Colonic mucosa (tissue), 4 donors: ENCODE measurements around the gene SCN3B. TPM values are rescaled to one million over a fixed set of nuclear protein-coding genes. Genes with fewer than 3 reads are reported as not detected.

Source experiments
- DNase-seq: peaks from one replicate; pipeline ENCODE4 v3.0.0-alpha.2; 2020
- H3K27ac ChIP-seq: fragments of 200-600 bp; one replicate; pipeline ENCODE4 v1.8.0; 2021
- H3K27me3 ChIP-seq: fragments of 200-600 bp; one replicate; pipeline ENCODE4 v1.8.0; 2021
- H3K36me3 ChIP-seq: fragments of 200-600 bp; one replicate; pipeline ENCODE4 v1.8.0; 2021
- H3K4me1 ChIP-seq: fragments of 200-600 bp; one replicate; pipeline ENCODE4 v1.8.0; 2021; ENCODE audit warnings: mild to moderate bottlenecking
- H3K4me3 ChIP-seq: fragments of 200-600 bp; one replicate; pipeline ENCODE4 v1.8.0; 2021
- H3K9ac ChIP-seq, 2 donors: one replicate each; pipeline ENCODE4 v1.7.0; 2013; ENCODE audit warnings: control low read depth in 2 of 2, low read depth in 2 of 2, low read length in 2 of 2
- H3K9me3 ChIP-seq: fragments of 200-600 bp; one replicate; pipeline ENCODE4 v1.8.0; 2021
- intact Hi-C: fragments of 100-400 bp; cut with DNase I; formaldehyde crosslinking; loops from one replicate; pipeline ENCODE4 v1.14.1; 2022
- total RNA-seq, 2 donors: library from RNA; stranded (reverse); fragmentation: NEBNext Ultra II Directional in 1 of 2; extraction: Animal tissue kit (Norgen Biotek cat#: 25700) in 1 of 2; gene quantifications; one replicate each; pipeline ENCODE4 v1.2.1, GENCODE V29; 2021
- TF ChIP-seq, protein P1 (sequence below): fragments of 200-600 bp; IDR thresholded peaks from one replicate; pipeline ENCODE4 v1.8.0; 2022; ENCODE audit warnings: antibody characterized with exemption, mild to moderate bottlenecking
- donor health status: healthy.
- donor health status: DM: no; HTN: no; CAD: no.
- donor health status: DM: no; HTN: no; CAD: no.

SCN3B gene
- total RNA-seq, 2 donors from 2014 or later, result 0.30 to 1.2 TPM

DNA sequence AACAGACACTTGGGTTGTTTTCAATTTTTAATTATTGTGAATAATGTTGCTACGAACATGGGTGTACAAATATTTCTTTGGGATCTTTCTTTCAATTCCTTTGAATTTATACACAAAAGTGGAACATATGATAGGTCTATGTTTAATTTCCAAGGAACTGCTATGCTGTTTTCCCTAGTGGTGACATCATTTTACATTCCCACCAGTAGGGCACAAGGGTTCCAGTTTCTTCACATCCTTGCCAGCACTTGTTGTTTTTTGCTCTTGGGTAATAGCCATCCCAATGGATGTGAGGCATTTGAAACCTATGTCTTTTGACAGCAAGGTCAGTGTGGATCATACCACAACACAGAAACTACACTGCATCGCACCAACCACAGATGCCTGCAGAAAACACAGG, 41.8 kb upstream of the SCN3B start:
- intact Hi-C loops, result no loop called here
- Histone ChIP-seq H3K4me1 (no peaks in the 10 kb centered on the region), H3K4me3 (no peak overlapping the region), H3K9me3 (no peaks in the 10 kb centered on the region), H3K27ac (no peak overlapping the region), H3K27me3 (no peaks in the 10 kb centered on the region), H3K9ac (no peak overlapping the region), H3K36me3 (no peaks in the 10 kb centered on the region)
- no peak for DNase-seq
- TF ChIP-seq, protein P1, sequence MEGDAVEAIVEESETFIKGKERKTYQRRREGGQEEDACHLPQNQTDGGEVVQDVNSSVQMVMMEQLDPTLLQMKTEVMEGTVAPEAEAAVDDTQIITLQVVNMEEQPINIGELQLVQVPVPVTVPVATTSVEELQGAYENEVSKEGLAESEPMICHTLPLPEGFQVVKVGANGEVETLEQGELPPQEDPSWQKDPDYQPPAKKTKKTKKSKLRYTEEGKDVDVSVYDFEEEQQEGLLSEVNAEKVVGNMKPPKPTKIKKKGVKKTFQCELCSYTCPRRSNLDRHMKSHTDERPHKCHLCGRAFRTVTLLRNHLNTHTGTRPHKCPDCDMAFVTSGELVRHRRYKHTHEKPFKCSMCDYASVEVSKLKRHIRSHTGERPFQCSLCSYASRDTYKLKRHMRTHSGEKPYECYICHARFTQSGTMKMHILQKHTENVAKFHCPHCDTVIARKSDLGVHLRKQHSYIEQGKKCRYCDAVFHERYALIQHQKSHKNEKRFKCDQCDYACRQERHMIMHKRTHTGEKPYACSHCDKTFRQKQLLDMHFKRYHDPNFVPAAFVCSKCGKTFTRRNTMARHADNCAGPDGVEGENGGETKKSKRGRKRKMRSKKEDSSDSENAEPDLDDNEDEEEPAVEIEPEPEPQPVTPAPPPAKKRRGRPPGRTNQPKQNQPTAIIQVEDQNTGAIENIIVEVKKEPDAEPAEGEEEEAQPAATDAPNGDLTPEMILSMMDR, result no peak

DNA sequence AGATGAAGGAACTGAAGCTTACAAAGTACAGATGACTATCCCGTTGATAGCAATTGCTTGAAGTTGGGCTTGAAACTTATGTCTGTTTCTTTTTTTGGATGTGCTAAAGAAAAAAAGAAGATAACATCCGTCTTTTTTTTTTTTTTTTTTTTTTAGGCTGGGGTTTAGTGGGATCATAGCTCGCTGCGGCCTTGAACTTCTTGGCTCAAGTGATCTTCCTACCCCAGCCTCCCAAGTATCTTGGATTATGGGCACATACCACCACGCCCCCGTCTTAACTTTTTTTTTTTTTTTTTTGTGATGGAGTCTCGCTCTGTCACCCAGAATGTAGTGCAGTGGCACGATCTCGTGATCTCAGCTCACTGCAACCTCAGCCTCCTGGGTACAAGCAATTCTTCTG, 40.8 kb upstream of the SCN3B start:
- DNase-seq, result no peak
- Histone ChIP-seq H3K9me3 (no peaks in the 10 kb centered on the region), H3K9ac (no peak overlapping the region), H3K36me3 (no peaks in the 10 kb centered on the region), H3K4me3 (no peak overlapping the region), H3K27me3 (no peaks in the 10 kb centered on the region), H3K4me1 (no peaks in the 10 kb centered on the region), H3K27ac (no peak overlapping the region)
- TF ChIP-seq, protein P1, result no peak
- intact Hi-C loops, result no loop called here

DNA sequence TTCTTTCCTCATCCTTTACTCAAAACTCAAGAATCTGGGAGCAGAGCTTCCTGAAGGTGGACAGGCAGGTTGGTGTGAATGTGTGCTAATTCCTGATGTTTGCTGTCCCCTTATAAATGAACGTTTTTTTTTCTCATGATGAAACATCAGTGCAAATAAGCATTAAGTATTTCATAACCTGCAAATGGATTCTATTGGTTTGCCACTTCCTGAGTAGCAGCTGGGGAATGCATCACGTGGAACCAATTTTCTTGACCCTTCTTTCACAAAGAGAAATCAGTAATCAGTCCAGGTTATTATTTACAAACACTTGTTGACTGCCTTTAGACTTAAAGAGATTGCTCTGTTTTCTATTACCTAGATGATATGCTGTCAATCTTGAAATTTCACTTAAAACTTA, 40.1 kb upstream of the SCN3B start:
- no peak for DNase-seq
- Histone ChIP-seq H3K36me3 (no peaks in the 10 kb centered on the region), H3K4me3 (no peak overlapping the region), H3K9me3 (no peaks in the 10 kb centered on the region), H3K9ac (no peak overlapping the region), H3K4me1 (no peaks in the 10 kb centered on the region), H3K27me3 (no peaks in the 10 kb centered on the region), H3K27ac (no peak overlapping the region)
- TF ChIP-seq, protein P1, result no peak
- intact Hi-C loops, result no loop called here

DNA sequence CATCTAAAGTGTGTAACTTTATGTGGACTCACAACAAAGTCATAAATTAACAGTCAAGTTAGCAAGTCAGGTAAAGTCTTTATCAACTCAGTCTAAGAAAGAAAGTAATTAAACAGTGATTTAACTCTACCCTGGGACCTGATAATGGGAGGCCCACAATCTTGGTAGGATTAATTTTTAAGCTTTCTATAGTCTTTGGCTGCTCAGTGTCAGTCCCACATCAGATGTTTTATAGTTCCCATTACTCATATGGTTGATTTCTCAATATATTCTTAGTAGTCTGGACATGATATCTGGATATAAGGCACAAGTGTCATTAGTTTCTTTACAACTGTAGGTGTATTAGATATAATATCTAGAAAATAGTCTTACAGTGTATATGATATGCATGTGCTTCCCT, 38.5 kb upstream of the SCN3B start:
- TF ChIP-seq, protein P1, result no peak
- no peaks in the 10 kb centered on the region for H3K36me3 ChIP-seq
- H3K27ac ChIP-seq, result no peak overlapping the region
- H3K9ac ChIP-seq, result no peak overlapping the region
- H3K9me3 ChIP-seq, result no peaks in the 10 kb centered on the region
- H3K4me1 ChIP-seq, result no peaks in the 10 kb centered on the region
- no peak for DNase-seq
- H3K4me3 ChIP-seq, result no peak overlapping the region
- H3K27me3 ChIP-seq, result no peaks in the 10 kb centered on the region
- intact Hi-C loops, result no loop called here

DNA sequence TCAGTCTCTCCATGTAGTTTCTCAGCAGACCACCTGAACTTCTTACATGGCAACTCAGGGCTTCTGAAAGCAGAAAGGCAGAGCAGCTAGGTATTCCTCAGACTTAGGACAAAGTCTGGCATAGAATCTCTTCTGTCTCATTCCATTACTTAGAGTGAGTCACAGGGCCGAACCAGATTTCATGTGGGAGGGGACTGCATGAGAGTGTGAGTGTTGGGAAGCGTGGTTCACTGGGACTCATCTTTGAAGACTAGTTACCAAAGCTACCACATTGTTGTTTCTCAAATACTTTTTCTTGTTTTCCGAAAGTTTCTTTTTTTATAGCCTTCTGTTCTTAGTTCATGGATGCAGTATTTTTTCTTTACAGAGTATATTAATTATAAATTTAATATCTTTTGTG, 36.1 kb upstream of the SCN3B start:
- intact Hi-C loops, result no loop called here
- no peaks in the 10 kb centered on the region for H3K27me3 ChIP-seq
- TF ChIP-seq, protein P1, result no peak

DNA sequence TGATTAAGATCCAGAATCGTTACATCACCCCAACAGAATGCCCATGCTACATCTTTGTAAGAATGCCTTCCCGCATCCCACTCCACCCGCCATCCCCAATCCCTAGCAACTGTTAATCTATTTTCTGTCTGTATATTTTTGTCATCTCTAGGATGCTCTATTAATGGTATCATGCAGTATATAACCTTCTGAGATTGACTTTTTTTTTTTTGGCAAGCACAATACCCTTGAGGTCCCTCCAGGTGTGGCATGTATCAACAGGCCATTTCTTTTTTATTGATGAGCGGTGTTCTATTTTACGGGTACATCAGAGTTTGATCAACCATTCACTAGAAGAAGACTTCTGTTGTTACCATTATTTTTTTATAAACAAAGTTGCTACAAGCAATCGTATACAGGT, 30.2 kb upstream of the SCN3B start:
- no peak for DNase-seq
- no peaks in the 10 kb centered on the region for H3K27me3 ChIP-seq
- TF ChIP-seq, protein P1, result no peak
- no peak overlapping the region for H3K4me3 ChIP-seq
- no peak overlapping the region for H3K9ac ChIP-seq
- no peaks in the 10 kb centered on the region for H3K4me1 ChIP-seq
- no peaks in the 10 kb centered on the region for H3K36me3 ChIP-seq
- intact Hi-C loops, result no loop called here
- no peak overlapping the region for H3K27ac ChIP-seq
- H3K9me3 ChIP-seq, result no peaks in the 10 kb centered on the region

More for the DNA sequence above, 36.1 kb upstream of the SCN3B start:
- H3K4me1 ChIP-seq, result no peaks in the 10 kb centered on the region
- H3K4me3 ChIP-seq, result no peak overlapping the region
- H3K9ac ChIP-seq, result no peak overlapping the region
- H3K27ac ChIP-seq, result no peak overlapping the region
- no peaks in the 10 kb centered on the region for H3K36me3 ChIP-seq
- DNase-seq, result no peak
- H3K9me3 ChIP-seq, result no peaks in the 10 kb centered on the region
